A549 (cell line): Measurements from ENCODE around the gene CAMTA1.

Experiments used
- CHD2 ChIP-seq: fragments of 150-350 bp; IDR thresholded peaks from 2 replicates; pipeline ENCODE4 v1.6.1; 2014; ENCODE audit warnings: low read length; ENCODE audit not compliant: partially characterized antibody
- CTCF ChIP-seq: fragments of >200 bp; sonication (Bioruptor Twin); formaldehyde crosslinking; IDR thresholded peaks from 3 replicates; pipeline ENCODE4 v1.5.1; 2016
- E2F6 ChIP-seq: IDR thresholded peaks from 2 replicates; pipeline ENCODE4 v1.6.1; 2012; ENCODE audit warnings: low read depth, borderline replicate concordance
- MYC ChIP-seq: IDR thresholded peaks from 2 replicates; pipeline ENCODE4 v1.6.1; 2012; ENCODE audit warnings: mild to moderate bottlenecking, inconsistent platforms, low read length, improper control_type of control experiment, borderline replicate concordance
- POLR2A ChIP-seq: IDR thresholded peaks from 2 replicates; pipeline ENCODE4 v1.6.1; 2012; ENCODE audit warnings: mild to moderate bottlenecking, low read length
- POLR2AphosphoS2 ChIP-seq: conservative IDR thresholded peaks from 2 replicates; pipeline ENCODE4 v1.6.1; 2012; ENCODE audit warnings: low read length, improper control_type of control experiment, inconsistent platforms
- RAD21 ChIP-seq, 2 experiments: fragments of >200 bp in 1 of 2; sonication (Bioruptor Twin) in 1 of 2; formaldehyde crosslinking in 1 of 2; IDR thresholded peaks in 1 of 2; conservative IDR thresholded peaks in 1 of 2; 2 replicates in 1 of 2; 3 replicates in 1 of 2; pipeline ENCODE4 v1.6.1; 2012 to 2018; ENCODE audit warnings: inconsistent platforms in 1 of 2
- REST ChIP-seq: fragments of 200-600 bp; sonication (generic); IDR thresholded peaks from 2 replicates; pipeline ENCODE4 v1.6.1; 2016; ENCODE audit warnings: antibody characterized with exemption, mild to moderate bottlenecking, moderate library complexity
- SMC3 ChIP-seq: fragments of >200 bp; sonication (Bioruptor Twin); formaldehyde crosslinking; IDR thresholded peaks from 3 replicates; pipeline ENCODE4 v1.6.1; 2018; ENCODE audit warnings: inconsistent platforms
- USF2 ChIP-seq: fragments of 450-650 bp; IDR thresholded peaks from 2 replicates; pipeline ENCODE4 v1.6.1; 2014; ENCODE audit warnings: antibody characterized with exemption
- ZSCAN20 ChIP-seq: fragments of 250-450 bp; sonication (Bioruptor Pico); IDR thresholded peaks from 2 replicates; pipeline ENCODE4 v1.8.0; 2022; ENCODE audit warnings: mild to moderate bottlenecking, moderate library complexity

GRCh38 chr1:7077970-7078369 lies 292.7 kb downstream of the CAMTA1 start:
- TF ChIP-seq CTCF (no peak), REST (no peak), ZSCAN20 (CRISPR knock-in tag) (no peak), POLR2A (no peak), POLR2AphosphoS2 (no peak), MYC (no peak), RAD21 (conservative IDR thresholded peaks at IDR 0.05 in 1 of 2, IDR thresholded peaks at IDR 0.05 in 1 of 2) (no peak), USF2 (no peak), E2F6 (no peak), SMC3 (no peak), CHD2 (no peak)
